HepG2 (cell line): ENCODE data around the gene FAAP100. TPM values are rescaled to one million over a fixed set of nuclear protein-coding genes. Genes with fewer than 3 reads are reported as not detected.

Experiments used
- BRF2 ChIP-seq: sonication (generic); formaldehyde crosslinking; IDR thresholded peaks from 2 replicates; pipeline ENCODE4 v1.8.1; 2022; ENCODE audit warnings: mild to moderate bottlenecking, missing genetic modification reagents
- CEBPZ ChIP-seq: IDR thresholded peaks from 2 replicates; pipeline ENCODE4 v1.6.1; 2012; ENCODE audit warnings: low read length, improper control_type of control experiment
- GABPB1 ChIP-seq: IDR thresholded peaks from 2 replicates; pipeline ENCODE4 v1.6.1; 2016; ENCODE audit warnings: mild to moderate bottlenecking, missing genetic modification reagents, moderate library complexity, missing compliant biosample characterization
- IRF9 ChIP-seq: sonication (generic); formaldehyde crosslinking; IDR thresholded peaks from 2 replicates; pipeline ENCODE4 v1.8.0; 2022; ENCODE audit warnings: missing genetic modification reagents, mild to moderate bottlenecking, borderline replicate concordance
- KLF12 ChIP-seq: sonication (generic); formaldehyde crosslinking; IDR thresholded peaks from 2 replicates; pipeline ENCODE4 v1.4.0; 2020; ENCODE audit warnings: missing genetic modification reagents, borderline replicate concordance
- NFIB ChIP-seq: sonication (generic); formaldehyde crosslinking; IDR thresholded peaks from 2 replicates; pipeline ENCODE4 v1.9.0; 2021; ENCODE audit warnings: missing genetic modification reagents, mild to moderate bottlenecking, borderline replicate concordance
- NR0B2 ChIP-seq: sonication (generic); formaldehyde crosslinking; IDR thresholded peaks from 2 replicates; pipeline ENCODE4 v1.4.0; 2020; ENCODE audit warnings: mild to moderate bottlenecking, missing genetic modification reagents
- PCBP1 ChIP-seq: fragments of 200-400 bp; formaldehyde crosslinking; IDR thresholded peaks from 2 replicates; pipeline ENCODE4 v1.6.1; 2017; ENCODE audit warnings: mild to moderate bottlenecking, low read depth, low read length, borderline replicate concordance
- RXRA ChIP-seq: sonication (generic); formaldehyde crosslinking; IDR thresholded peaks from 2 replicates; pipeline ENCODE4 v1.5.1; 2020; ENCODE audit warnings: missing genetic modification reagents
- TCF7L2 ChIP-seq: IDR thresholded peaks from 2 replicates; pipeline ENCODE4 v1.6.1; 2011; ENCODE audit warnings: mild to moderate bottlenecking, low read depth, low read length, moderate library complexity
- TMF1 ChIP-seq: sonication (generic); formaldehyde crosslinking; IDR thresholded peaks from 2 replicates; pipeline ENCODE4 v1.8.1; 2022; ENCODE audit warnings: low read depth, missing genetic modification reagents
- UBTF ChIP-seq: sonication (generic); formaldehyde crosslinking; IDR thresholded peaks from 2 replicates; pipeline ENCODE4 v1.4.0; 2020; ENCODE audit warnings: mild to moderate bottlenecking, missing genetic modification reagents
- ZIK1 ChIP-seq: sonication (generic); formaldehyde crosslinking; IDR thresholded peaks from 2 replicates; pipeline ENCODE4 v1.5.0; 2020; ENCODE audit warnings: mild to moderate bottlenecking, low read depth, missing genetic modification reagents, borderline replicate concordance
- ZNF17 ChIP-seq: sonication (generic); formaldehyde crosslinking; IDR thresholded peaks from 2 replicates; pipeline ENCODE4 v1.5.0; 2020; ENCODE audit warnings: mild to moderate bottlenecking, missing genetic modification reagents
- ZNF510 ChIP-seq: sonication (generic); formaldehyde crosslinking; IDR thresholded peaks from 2 replicates; pipeline ENCODE4 v1.4.0; 2020; ENCODE audit warnings: low read depth, mild to moderate bottlenecking, missing genetic modification reagents
- ZNF674 ChIP-seq: sonication (generic); formaldehyde crosslinking; IDR thresholded peaks from 2 replicates; pipeline ENCODE4 v1.5.0; 2020; ENCODE audit warnings: low read depth, mild to moderate bottlenecking, missing genetic modification reagents
- ZNF766 ChIP-seq: sonication (generic); formaldehyde crosslinking; IDR thresholded peaks from 2 replicates; pipeline ENCODE4 v1.5.0; 2020; ENCODE audit warnings: missing genetic modification reagents, borderline replicate concordance
- ZNF772 ChIP-seq: sonication (generic); formaldehyde crosslinking; IDR thresholded peaks from 2 replicates; pipeline ENCODE4 v1.5.0; 2020; ENCODE audit warnings: mild to moderate bottlenecking, missing genetic modification reagents
- ZSCAN12 ChIP-seq: sonication (generic); formaldehyde crosslinking; IDR thresholded peaks from 2 replicates; pipeline ENCODE4 v1.9.0; 2021; ENCODE audit warnings: mild to moderate bottlenecking, missing genetic modification reagents
- polyA plus RNA-seq, 8 experiments: library from polyadenylated mRNA; depleted of rRNA in 3 of 8; stranded (reverse) in 7 of 8; unstranded in 1 of 8; fragments of >200 nt; fragmentation: Illumina TruSeq in 4 of 8; extraction: Trizol in 4 of 8; gene quantifications; 2 replicates each; pipeline versions ENCODE4 v1.2.1 to v1.2.3, GENCODE V29; 2011 to 2016; ENCODE audit warnings: low read depth in 4 of 8, missing spikeins in 1 of 8, mixed read lengths in 1 of 8; ENCODE audit not compliant: insufficient read depth in 1 of 8
- total RNA-seq, 5 experiments: library from RNA; depleted of rRNA; stranded (reverse); fragments of >200 nt; fragmentation: Illumina TruSeq; extraction: Trizol; gene quantifications; 2 replicates each; pipeline ENCODE4 v1.2.3, GENCODE V29; 2016; ENCODE audit warnings: low read depth in 1 of 5

The FAAP100 gene
- total and polyA plus RNA-seq, 2 of the 13 experiments (the other 11 are each of a cell fraction or from before 2014, with no cell fraction given) = 7.6 to 20.8 TPM

GRCh38 chr17:81511804-81512561 is 40.2 kb downstream of the FAAP100 start (continued):
- TF ChIP-seq BRF2 (CRISPR knock-in tag) = no peak
- TF ChIP-seq TCF7L2 = no peak
- 0 out of 2 replicates have a peak, but pooled peaks have one; percentile 42 for TF ChIP-seq NR0B2 (CRISPR knock-in tag)
- TF ChIP-seq ZNF772 = peak; percentile 50; the same call in 1 of the 2 replicates
- no peak for TF ChIP-seq CEBPZ
- 0 out of 2 replicates have a peak, but pooled peaks have one; percentile 5 for TF ChIP-seq ZSCAN12 (CRISPR knock-in tag)
- 0 out of 2 replicates have a peak, but pooled peaks have one; percentile 20 for TF ChIP-seq ZNF17 (CRISPR knock-in tag)
- TF ChIP-seq IRF9 = peak; percentile 55; the same call in 1 of the 2 replicates
- 0 out of 2 replicates have a peak, but pooled peaks have one; percentile 51 for TF ChIP-seq KLF12 (CRISPR knock-in tag)
- TF ChIP-seq NFIB (CRISPR knock-in tag) = peak; percentile 87; the same call in 1 of the 2 replicates
- TF ChIP-seq ZNF510 (CRISPR knock-in tag) = peak; percentile 64; the same call in 1 of the 2 replicates
- TF ChIP-seq PCBP1 = 0 out of 2 replicates have a peak, but pooled peaks have one; percentile 42
- peak; percentile 51; the same call in 1 of the 2 replicates for TF ChIP-seq GABPB1
- 0 out of 2 replicates have a peak, but pooled peaks have one; percentile 13 for TF ChIP-seq RXRA (CRISPR knock-in tag)
- peak; percentile 16; the same call in 1 of the 2 replicates for TF ChIP-seq ZNF766 (CRISPR knock-in tag)
- peak; percentile 46; the same call in 1 of the 2 replicates for TF ChIP-seq TMF1 (CRISPR knock-in tag)
- 0 out of 2 replicates have a peak, but pooled peaks have one; percentile 36 for TF ChIP-seq ZIK1 (CRISPR knock-in tag)
- TF ChIP-seq UBTF (CRISPR knock-in tag) = peak; percentile 62; the same call in 1 of the 2 replicates
- TF ChIP-seq ZNF674 = peak; percentile 68; the same call in 1 of the 2 replicates
